ENCODE data around the gene BTBD9. TPM values are rescaled to one million over a fixed set of nuclear protein-coding genes. Genes with fewer than 3 reads are reported as not detected.

The BTBD9 gene
- total and polyA plus RNA-seq, 9 of the 15 experiments (the other 6 are each of a cell fraction or from before 2014, with no cell fraction given): 0.08 to 1.6 (median 0.58) TPM

- no peak for TF ChIP-seq MGA (IDR thresholded peaks at IDR 0.05)
- TF ChIP-seq E2F6 (IDR thresholded peaks at IDR 0.05; ENCODE audit: borderline replicate concordance in 1 of 2, extremely low read depth in 1 of 2, insufficient read depth in 1 of 2, insufficient read length in 1 of 2, low read depth in 1 of 2, low read length in 1 of 2, poor library complexity in 1 of 2, severe bottlenecking in 1 of 2): no peak
- no peak for TF ChIP-seq RUNX1 (IDR thresholded peaks at IDR 0.05; ENCODE audit: low read depth)
- no peak for TF ChIP-seq SIX5 (IDR thresholded peaks at IDR 0.05; ENCODE audit: borderline replicate concordance in 1 of 2, insufficient read depth in 1 of 2, low read depth in 1 of 2, low read length in 2 of 2)
These were observed 497.4 kb downstream of the BTBD9 start (continued) for GRCh38 chr6:38142178-38142902.
